ENCODE data around the gene DNAAF9.

The DNAAF9 gene

DNA sequence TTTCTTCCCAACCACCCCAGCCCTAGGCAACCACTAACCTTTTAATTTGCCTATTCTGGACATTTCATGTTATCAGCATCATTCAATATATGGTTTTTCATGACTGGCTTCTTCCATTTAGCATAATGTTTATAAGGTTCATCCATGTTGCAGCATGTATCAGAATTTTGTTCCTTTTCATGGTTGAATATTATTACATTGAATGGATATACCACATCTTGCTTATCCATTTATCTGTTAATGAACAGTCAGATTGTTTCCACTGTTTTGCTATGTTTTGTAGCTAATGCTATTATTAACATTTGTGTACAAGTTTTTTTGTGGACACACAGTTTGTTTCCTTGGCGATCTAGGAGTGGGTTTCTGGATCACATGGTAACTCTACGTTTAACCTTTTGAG, 3.0 kb upstream of the DNAAF9 start:
- no peak for DNase-seq

GRCh38 chr20:3409417-3409816, 1.9 kb upstream of the DNAAF9 start:
- no peak for DNase-seq

DNA sequence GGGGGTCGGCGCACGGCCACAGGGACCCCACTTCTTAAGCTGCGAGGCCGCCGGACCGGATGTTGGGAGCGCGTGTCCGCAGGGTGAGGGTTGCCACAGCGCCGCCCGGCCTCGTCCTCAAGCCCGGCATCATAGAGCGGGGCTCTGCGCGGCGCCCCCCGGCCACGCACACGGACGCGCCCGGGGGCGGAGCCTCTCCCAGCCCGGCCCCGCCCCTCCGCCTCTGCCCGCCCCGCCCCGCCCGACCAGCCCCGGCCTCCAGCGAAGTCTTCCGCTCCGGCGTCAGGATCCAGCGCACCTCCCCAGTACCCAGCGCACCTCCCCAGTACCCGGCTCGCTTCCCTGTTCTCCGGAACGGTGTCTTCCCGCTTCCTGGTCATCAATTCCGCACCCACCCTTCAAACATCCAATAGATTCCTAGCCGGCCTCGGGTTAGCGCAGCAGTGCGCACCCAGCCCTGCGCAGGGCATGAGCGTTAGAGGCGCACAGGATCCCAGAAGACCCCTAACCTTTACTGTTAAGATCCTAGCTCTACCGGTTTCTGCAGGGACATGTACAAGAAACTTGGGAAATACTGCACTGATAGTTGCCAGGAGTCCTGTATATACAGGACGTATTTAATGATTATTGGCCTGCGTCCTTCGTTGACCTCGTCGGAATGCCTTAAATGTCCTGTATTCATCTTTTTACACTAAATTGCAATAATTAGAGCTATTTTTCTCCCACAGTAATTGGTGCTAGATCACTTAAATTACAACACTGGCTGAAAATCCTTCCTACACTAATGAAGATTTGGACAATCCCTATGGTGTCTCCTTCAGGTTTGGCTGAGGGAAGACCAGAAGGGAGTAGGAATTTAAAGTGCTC, 535 bp upstream of the DNAAF9 start:
- DNase-seq = peak; percentile 7 to 85 (median 75)

- peak in 9 of 14 donors; percentile 23 to 75 (median 60) for DNase-seq
These were observed 909 bp downstream of the DNAAF9 start for GRCh38 chr20:3406481-3407039.

DNA sequence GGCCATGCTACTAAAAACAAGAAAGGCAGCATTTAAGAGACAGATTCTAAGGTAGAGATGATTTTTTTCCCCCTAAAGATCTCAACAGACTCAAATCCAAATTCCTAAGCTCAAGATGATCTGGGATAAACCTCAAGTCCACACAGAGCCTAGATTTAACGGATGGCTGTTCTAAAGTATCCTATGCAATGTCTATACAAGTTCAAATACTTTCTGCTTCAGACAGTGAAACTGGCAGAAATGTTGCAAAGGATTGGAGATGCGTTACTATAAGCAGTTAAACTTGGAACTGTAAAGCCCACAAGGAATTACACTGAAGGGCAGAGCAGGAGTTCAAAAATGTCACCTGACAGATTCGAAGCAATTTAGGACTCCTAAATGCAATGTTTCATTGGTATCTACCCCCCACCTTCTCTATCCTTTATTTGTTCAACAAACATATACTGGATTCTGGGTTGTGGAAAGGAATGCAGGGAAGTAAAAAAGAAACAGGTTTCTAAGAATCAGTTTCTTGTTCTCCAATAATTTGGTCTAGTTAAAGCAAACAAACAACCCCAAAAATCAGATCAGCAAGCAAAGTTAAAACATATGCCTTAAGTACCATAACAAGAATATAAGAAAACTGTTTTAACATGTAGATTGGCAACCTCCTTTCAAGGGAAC, 1.6 kb downstream of the DNAAF9 start:
- DNase-seq = peak in 1 of 14 donors; percentile 55

GRCh38 chr20:3405139-3405538, 2.3 kb downstream of the DNAAF9 start:
- DNase-seq = no peak

GRCh38 chr20:3404402-3404801, 3.1 kb downstream of the DNAAF9 start:
- DNase-seq = no peak

DNA sequence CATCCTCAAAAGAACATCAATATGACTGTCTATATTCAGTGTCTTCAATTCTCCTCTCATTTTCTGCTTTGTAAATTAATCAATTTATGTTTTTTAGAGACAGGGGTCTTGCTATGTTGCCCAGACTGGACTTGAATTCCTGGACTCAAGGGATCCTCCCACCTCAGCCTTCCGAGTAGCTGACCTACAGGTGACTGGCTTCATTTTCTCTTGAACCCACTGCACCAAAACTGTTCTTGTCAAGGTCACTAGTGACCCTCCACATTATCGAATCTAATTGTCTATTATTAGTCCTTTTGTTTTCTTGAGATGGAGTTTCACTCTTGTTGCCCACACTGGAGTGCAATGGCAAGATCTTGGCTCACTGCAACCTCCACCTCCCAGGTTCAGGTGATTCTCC, 3.7 kb downstream of the DNAAF9 start:
- DNase-seq = no peak

- DNase-seq = no peak
These were observed 5.0 kb downstream of the DNAAF9 start for GRCh38 chr20:3402453-3402852.

GRCh38 chr20:3400260-3401155, 7.0 kb downstream of the DNAAF9 start:
- DNase-seq = peak in 1 of 14 donors; percentile 20

DNA sequence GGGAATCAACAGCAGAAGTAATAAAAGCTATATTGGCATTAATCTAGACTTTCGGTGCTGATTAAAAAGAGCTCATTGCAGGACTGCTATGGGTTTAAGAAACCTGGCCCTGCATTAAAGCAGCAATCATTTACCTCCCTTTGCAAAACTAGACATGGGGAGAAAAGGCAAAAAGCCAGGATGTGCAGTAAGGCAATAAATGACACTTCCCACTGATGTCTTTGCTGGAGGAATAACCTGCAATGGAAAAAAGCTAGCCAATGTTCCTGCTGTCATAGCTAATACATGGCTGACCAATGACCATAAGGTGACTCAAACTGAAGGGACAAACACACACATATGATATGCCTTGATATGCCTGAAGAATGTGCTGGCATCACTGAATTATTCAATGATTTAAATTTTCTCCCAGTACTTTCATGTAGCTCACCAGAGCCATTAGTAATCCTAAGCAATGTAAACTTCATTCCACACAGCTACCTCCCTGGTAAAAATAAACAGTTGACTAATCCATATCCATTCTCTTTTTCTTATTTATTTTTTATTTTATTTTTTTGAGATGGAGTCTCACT, 8.7 kb downstream of the DNAAF9 start:
- DNase-seq = peak in 1 of 14 donors; percentile 8

DNA sequence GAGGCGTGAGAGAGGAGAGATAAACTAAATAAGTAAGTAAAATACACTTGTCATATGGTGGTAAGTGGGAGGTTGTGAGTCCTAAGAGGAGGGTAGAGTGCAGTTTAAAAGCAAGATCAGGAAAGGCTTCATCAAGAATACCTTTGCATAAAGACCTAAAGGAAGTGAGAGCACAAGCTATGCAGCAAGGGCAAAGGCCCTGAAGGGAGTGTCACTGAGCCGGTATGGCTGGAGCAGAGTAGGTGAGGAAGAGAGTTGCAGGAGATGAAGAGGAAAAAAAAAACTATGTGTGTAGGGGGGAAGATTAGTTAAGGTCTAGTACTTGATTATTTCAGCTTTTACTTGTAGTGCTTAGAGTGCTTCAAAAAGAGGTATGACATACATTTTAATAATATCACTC, 11.0 kb downstream of the DNAAF9 start:
- DNase-seq = no peak

DNA sequence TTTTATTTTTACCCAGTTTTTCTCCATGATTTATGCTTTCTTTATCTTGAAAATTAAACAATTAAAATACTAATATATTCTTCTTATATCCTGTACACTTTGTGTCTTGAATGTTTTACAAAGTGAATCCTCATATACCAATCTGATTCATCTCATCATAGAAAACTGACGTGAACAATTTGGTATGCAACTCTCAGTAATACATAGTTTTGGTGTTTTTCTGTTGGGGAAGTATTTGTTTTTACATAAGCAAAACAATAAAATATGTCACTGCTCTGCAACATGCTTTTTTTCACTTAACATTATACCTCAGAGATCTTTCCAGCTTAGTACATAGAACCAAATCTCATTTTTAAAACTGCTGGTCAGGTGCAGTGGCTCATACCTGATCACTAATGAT, 14.7 kb downstream of the DNAAF9 start:
- DNase-seq = no peak

DNA sequence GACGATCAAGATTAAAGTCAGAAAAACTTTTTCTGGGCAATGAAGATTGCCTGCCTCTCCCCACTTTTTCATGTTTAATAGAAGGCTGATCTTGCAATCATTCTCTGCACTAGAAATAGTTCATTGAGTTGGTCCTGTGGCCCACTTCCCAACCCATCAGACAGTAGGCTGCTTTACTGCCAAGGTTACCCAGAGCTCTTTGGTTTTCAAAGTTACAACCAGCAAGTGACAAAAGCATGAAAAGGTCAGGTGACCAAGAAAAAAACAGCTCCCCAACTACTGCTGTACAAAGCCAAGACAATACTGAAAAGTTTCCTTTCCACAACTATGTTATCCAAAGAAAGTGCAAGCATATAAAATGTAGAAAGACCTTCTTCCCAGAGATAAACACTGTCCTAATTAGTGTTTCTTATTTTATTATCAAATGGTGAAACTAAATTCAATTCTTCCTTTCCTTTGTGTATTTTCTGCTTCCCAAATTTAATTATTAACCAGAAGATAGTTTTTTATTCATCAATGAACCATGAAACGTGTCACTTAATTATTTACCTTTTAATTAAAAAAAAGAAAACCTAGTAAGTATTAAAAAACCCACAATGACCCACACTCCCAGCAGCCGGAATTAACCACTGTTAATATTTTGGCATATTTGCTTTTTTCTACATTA, 16.6 kb downstream of the DNAAF9 start:
- DNase-seq = peak in 3 of 14 donors; percentile 8 to 10 (median 9)

- no peak for DNase-seq
These were observed 23.5 kb downstream of the DNAAF9 start for GRCh38 chr20:3383878-3384495.

DNA sequence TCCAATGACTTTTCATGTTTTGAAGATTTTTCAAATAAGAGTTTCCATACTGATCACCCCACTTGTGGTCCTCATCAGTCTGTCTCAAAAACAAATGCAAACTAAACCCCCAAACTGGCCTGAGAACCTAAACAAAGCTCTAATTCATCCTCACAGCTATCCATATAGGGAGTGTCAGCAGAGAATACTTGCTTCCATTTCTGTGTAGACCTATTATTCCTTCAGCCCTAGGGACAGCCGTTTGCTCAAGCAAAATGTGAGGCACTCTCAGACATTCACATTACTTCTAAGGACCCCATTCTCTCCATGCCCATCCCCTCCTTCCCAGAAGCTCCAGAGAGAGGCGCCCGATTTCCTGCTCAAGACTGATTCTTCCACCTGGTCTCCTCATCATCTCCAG, 24.6 kb downstream of the DNAAF9 start:
- DNase-seq = no peak

GRCh38 chr20:3380228-3381070, 27.0 kb downstream of the DNAAF9 start:
- peak in 2 of 14 donors; percentile 48 to 77 for DNase-seq

GRCh38 chr20:3378138-3378537, 29.3 kb downstream of the DNAAF9 start:
- no peak for DNase-seq

DNA sequence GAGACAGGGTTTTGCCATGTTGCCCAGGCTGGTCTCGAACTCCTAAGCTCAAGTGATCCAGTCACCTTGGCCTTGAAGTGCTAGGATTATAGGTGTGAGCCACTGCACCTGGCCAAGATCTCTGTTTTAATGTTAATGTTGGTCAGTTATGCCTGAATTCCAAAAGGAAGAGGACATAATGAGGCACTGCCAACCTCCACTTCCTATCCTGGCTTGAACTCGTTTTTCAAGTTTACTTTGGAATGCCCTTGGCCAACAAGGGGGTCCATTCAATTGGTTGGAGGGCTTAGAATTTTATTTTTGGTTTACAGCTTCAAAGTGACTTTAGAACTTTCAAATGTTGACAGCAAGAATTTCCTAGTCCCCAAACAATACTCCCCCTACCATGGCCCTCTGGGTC, 29.8 kb downstream of the DNAAF9 start:
- no peak for DNase-seq

DNA sequence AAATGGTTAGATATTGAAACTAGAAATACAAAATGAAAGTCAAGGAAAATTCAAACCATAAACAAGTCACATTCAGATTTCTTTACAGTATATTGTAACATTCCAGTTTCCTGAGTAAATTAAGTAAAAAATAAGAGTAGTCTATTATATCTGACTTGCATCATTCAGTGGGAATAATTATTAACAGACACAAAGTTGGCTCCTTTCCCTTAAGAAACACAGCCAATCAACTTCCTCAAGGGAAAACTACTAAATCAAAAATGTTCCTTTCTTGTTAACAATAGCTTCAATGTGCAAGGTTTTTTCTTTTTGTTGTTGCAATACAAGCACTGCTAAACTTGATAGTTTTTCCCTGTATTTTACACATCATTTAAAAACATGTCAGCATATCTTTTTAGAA, 33.2 kb downstream of the DNAAF9 start:
- DNase-seq = no peak

Measured in C1 segment of cervical spinal cord (tissue), 14 donors.